HG02623 (cell line): ENCODE measurements around the gene TBXT.

ENCODE experiments used
- ATAC-seq: cut with Tn5 transposase; IDR thresholded peaks from one replicate; pipeline ENCODE4 v1.9.1; 2021; ENCODE audit warnings: moderate library complexity; ENCODE audit not compliant: unreplicated experiment

The TBXT gene

GRCh38 chr6:166119116-166119911 is 48.3 kb downstream of the TBXT start:
- ATAC-seq = no peak

- ATAC-seq = no peak
Observed at GRCh38 chr6:166115609-166116008, 52.0 kb downstream of the TBXT start.

- no peak for ATAC-seq
Observed at GRCh38 chr6:166112580-166112979, 55.1 kb downstream of the TBXT start.

- ATAC-seq = no peak
Observed at GRCh38 chr6:166109608-166110007, 58.0 kb downstream of the TBXT start.
